Tibial artery (tissue), 4 donors: ENCODE data around the gene EHBP1.

Source experiments
- DNase-seq, 2 donors: peaks; one replicate each; pipeline ENCODE4 v3.0.0-alpha.2; 2019
- H3K27ac ChIP-seq, 2 donors: fragments of 200-600 bp; sonication (generic) in 1 of 2; 1 replicate in 1 of 2; 2 replicates in 1 of 2; pipeline ENCODE4 v1.5.1; 2018 to 2019; ENCODE audit warnings: mild to moderate bottlenecking in 1 of 2
- H3K27me3 ChIP-seq, 2 donors: fragments of 200-600 bp; sonication (generic) in 1 of 2; one replicate each; pipeline versions ENCODE4 v1.5.1 to v1.6.0; 2016 to 2019
- H3K36me3 ChIP-seq, 3 donors: fragments of 200-600 bp; sonication (generic) in 2 of 3; one replicate each; pipeline ENCODE4 v1.5.1; 2016 to 2019; ENCODE audit warnings: mild to moderate bottlenecking in 2 of 3
- H3K4me1 ChIP-seq, 4 donors: fragments of 200-600 bp; sonication (generic) in 2 of 4; 1 replicate in 3 of 4; 2 replicates in 1 of 4; pipeline ENCODE4 v1.5.1; 2016 to 2019
- H3K4me3 ChIP-seq, 2 donors: fragments of 200-600 bp; sonication (generic) in 1 of 2; 1 replicate in 1 of 2; 2 replicates in 1 of 2; pipeline ENCODE4 v1.5.1; 2018 to 2019; ENCODE audit warnings: mild to moderate bottlenecking in 2 of 2
- H3K9me3 ChIP-seq, 3 donors: fragments of 200-600 bp; sonication (generic) in 1 of 3; one replicate each; pipeline ENCODE4 v1.5.1; 2016 to 2019
- intact Hi-C: fragments of 100-400 bp; cut with DNase I; formaldehyde crosslinking; loops from one replicate; pipeline ENCODE4 v1.15.0; 2023; ENCODE audit warnings: low total_unique reads
- TF ChIP-seq, protein P1 (sequence below), 2 experiments: fragments of 200-600 bp in 1 of 2; fragments of 450-650 bp in 1 of 2; IDR thresholded peaks; one replicate each; pipeline ENCODE4 v1.5.1; 2017 to 2019; ENCODE audit warnings: antibody characterized with exemption in 2 of 2, mild to moderate bottlenecking in 1 of 2, moderate library complexity in 1 of 2

The EHBP1 gene

DNA sequence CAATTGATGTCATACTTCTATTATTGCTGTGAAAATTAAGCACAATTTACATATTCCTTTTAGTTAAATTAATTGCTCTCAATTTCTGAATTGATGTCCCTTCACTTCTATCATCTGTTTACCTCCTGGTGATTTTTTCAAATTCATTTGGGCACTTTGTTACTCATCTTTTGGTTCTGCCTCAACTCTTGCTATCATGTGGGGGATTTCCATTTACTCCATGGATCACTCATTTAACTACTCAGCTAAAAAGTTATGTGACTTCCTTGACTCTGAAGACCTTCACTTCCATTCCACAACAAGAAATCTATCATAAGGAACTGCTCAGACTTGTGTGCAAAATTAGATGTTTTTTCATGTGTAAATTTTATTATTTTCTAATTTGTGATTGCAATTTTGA is 126.2 kb downstream of the EHBP1 start:
- TF ChIP-seq, protein P1, sequence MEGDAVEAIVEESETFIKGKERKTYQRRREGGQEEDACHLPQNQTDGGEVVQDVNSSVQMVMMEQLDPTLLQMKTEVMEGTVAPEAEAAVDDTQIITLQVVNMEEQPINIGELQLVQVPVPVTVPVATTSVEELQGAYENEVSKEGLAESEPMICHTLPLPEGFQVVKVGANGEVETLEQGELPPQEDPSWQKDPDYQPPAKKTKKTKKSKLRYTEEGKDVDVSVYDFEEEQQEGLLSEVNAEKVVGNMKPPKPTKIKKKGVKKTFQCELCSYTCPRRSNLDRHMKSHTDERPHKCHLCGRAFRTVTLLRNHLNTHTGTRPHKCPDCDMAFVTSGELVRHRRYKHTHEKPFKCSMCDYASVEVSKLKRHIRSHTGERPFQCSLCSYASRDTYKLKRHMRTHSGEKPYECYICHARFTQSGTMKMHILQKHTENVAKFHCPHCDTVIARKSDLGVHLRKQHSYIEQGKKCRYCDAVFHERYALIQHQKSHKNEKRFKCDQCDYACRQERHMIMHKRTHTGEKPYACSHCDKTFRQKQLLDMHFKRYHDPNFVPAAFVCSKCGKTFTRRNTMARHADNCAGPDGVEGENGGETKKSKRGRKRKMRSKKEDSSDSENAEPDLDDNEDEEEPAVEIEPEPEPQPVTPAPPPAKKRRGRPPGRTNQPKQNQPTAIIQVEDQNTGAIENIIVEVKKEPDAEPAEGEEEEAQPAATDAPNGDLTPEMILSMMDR (IDR thresholded peaks at IDR 0.05): no peak
- Histone ChIP-seq H3K27ac (no peak overlapping the region), H3K9me3 (no peaks in the 10 kb centered on the region), H3K27me3 (no peaks in the 10 kb centered on the region), H3K4me3 (no peak overlapping the region), H3K4me1 (no peaks in the 10 kb centered on the region), H3K36me3 (peaks cover 11 to 66% (median 25%) of the 10 kb centered on the region in 3 donors)
- DNase-seq: no peak
- intact Hi-C loops: no loop called here

DNA sequence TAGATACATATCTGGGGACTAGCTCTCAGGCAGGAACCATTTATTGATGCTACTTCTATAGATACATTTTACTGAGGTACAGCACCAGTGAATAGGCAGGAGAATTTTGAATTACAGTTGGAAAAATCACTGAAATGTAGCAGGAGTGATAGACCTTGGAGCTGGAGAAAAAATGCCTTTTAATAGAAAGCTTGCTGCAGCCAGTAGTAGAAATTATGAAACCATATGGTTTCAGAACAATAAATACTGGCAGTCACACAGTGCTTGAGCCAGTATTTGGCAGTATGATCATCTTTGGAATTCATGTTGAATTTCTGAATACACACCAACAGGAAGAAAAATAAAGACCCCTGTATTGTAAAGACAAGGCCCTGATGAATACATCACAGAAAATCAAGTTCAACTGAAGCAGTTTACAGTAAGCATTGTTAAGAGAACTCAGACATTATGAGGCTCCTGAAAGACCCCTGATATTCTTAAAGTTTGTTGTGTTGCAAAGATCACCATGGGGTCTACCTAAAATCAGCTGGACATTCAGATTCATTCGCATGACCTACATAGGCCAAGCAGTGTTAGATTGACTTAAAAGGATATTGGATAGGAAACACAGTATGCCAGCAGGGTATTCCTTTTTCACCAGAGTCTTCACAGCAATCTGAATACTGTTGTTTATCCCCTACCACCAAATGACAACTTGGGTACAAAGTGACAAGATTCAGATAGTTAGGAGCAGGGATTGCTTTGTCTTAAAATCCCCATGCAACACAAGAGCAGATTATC is 139.0 kb downstream of the EHBP1 start:
- Histone ChIP-seq H3K27ac (no peak overlapping the region), H3K27me3 (no peaks in the 10 kb centered on the region), H3K4me1 (no peaks in the 10 kb centered on the region), H3K36me3 (peaks cover 0 to 12% (median 6%) of the 10 kb centered on the region in 3 donors), H3K9me3 (peaks cover 3 to 11% (median 7%) of the 10 kb centered on the region in 3 donors), H3K4me3 (no peak overlapping the region)
- DNase-seq: no peak
- intact Hi-C loops: no loop called here
- TF ChIP-seq, protein P1 (IDR thresholded peaks at IDR 0.05): no peak

DNA sequence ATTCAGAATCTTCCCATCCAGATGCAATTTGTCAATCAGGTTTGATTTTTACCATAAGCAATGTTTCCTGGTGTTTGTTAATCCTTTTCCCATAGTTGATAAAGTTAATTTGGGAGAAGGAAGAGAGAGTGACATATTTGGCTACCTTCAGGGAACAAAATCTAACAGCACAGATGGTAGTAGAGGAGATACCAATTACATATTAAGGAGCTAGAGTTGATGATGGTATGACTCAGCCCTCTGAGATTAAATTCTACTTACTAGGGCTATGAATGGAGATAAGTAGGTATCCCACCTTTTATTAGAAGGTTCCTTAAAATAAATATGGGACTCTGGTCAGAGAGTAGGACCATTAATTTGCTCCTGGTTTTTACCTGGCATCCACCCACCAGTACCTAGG is 139.7 kb downstream of the EHBP1 start:
- Histone ChIP-seq H3K27me3 (no peaks in the 10 kb centered on the region), H3K27ac (no peak overlapping the region), H3K4me3 (no peak overlapping the region), H3K36me3 (peaks cover 0 to 12% (median 6%) of the 10 kb centered on the region in 3 donors), H3K4me1 (no peaks in the 10 kb centered on the region), H3K9me3 (peaks cover 3 to 11% (median 7%) of the 10 kb centered on the region in 3 donors)
- TF ChIP-seq, protein P1 (IDR thresholded peaks at IDR 0.05): no peak
- intact Hi-C loops: no loop called here
- no peak for DNase-seq

GRCh38 chr2:62852254-62852653 is 146.7 kb downstream of the EHBP1 start:
- H3K4me1 ChIP-seq: no peaks in the 10 kb centered on the region
- TF ChIP-seq, protein P1 (IDR thresholded peaks at IDR 0.05): no peak

GRCh38 chr2:62854600-62855514 is 149.3 kb downstream of the EHBP1 start:
- intact Hi-C loops: no loop called here
- H3K27me3 ChIP-seq: no peaks in the 10 kb centered on the region
- TF ChIP-seq, protein P1 (IDR thresholded peaks at IDR 0.05): no peak
- H3K4me3 ChIP-seq: no peak overlapping the region
- H3K36me3 ChIP-seq: peaks cover 7 to 38% (median 22%) of the 10 kb centered on the region in 3 donors
- H3K27ac ChIP-seq: no peak overlapping the region
- no peaks in the 10 kb centered on the region for H3K4me1 ChIP-seq
- H3K9me3 ChIP-seq: peaks cover 0 to 4% (median 0%) of the 10 kb centered on the region in 3 donors
- no peak for DNase-seq

More at GRCh38 chr2:62852254-62852653, 146.7 kb downstream of the EHBP1 start:
- no peak overlapping the region for H3K4me3 ChIP-seq
- intact Hi-C loops: no loop called here
- H3K27ac ChIP-seq: no peak overlapping the region
- peaks cover 0 to 4% (median 0%) of the 10 kb centered on the region in 3 donors for H3K9me3 ChIP-seq
- no peaks in the 10 kb centered on the region for H3K27me3 ChIP-seq
- peaks cover 7 to 29% (median 13%) of the 10 kb centered on the region in 3 donors for H3K36me3 ChIP-seq
- DNase-seq: no peak
